ENCODE measurements around the gene ZNF350.

DNA sequence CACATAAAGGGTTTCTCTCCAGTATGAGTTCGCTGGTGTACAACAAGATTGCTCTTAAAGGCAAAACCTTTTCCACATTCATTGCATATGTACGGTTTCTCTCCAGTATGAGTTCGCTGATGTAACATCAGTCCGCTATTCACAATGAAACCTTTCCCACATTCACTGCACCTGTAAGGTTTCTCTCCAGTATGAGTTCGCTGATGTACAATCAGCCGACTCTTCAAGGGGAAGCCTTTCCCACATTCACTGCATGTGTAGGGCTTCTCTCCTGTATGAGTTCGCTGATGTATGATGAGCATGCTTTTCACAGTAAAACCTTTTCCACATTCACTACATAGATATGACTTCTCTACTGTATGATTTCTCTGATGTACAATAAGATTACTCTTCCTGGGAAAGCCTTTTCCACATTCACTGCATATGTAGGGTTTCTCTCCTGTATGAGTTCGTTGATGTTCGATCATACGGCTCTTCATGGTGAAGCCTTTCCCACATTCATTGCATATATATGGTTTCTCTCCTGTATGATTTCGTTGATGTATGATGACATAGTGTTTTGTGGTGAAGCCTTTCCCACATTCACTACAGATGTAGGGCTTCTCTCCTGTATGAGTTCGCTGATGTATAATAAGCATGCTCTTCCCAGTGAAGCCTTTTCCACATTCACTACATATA lies 47.5 kb upstream of the ZNF350 start:
- TF ChIP-seq EZH2 (IDR thresholded peaks at IDR 0.05) (no peak), POLR2AphosphoS5 (IDR thresholded peaks at IDR 0.05; ENCODE audit: borderline replicate concordance, low read depth, low read length) (no peak)

All from SK-N-MC (cell line).